Adipose tissue (tissue), 3 donors: ENCODE data around the gene CD300E. TPM values are rescaled to one million over a fixed set of nuclear protein-coding genes. Genes with fewer than 3 reads are reported as not detected.
"Not testable (repeated sequence)": the region's sequence is repeated elsewhere in the genome, so short reads cannot be mapped to it uniquely, and the experiment has no call there.

Source experiments
- H3K27ac ChIP-seq: one replicate; pipeline ENCODE4 v1.5.1; 2013; ENCODE audit warnings: low read depth, low read length
- WGBS, 3 donors: extraction: QIAGEN DNeasy Blood & Tissue Kit; methylation state at CpG; one replicate each; pipeline ENCODE4 v1.1.7; 2013; 5-methylcytosine and 5-hydroxymethylcytosine counted together
- polyA plus RNA-seq, 3 donors: library from polyadenylated mRNA; stranded (reverse); fragments of 200-250 nt; gene quantifications; one replicate each; pipeline ENCODE4 v1.2.3, GENCODE V29; 2013
- donor health status: healthy with polysubstance abuse.
- donor health status: Bipolar disorder and iron deficiency.
- donor health status: healthy.

The CD300E gene
- polyA plus RNA-seq, 3 donors, result 0.59 to 14.1 (median 1.3) TPM

DNA sequence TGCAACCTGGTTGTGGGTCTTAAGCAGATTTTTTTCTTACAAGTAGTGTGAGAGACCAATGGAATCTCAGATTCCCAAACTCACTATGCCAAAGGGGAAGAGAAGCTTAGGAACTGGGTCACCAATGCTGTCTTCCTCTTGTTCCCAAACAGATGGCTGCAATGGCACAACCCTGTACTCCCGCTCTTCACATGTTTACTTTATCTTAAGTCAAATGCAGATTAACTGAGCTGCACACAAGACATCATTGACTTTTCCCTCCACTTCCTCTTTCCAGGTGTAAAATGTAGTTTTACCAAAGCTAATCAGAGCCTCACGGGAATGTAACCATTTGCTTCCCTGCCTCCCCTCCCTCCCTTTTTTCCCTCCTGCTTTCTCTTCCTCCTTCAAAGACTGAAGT lies 14.4 kb upstream of the CD300E start:
- WGBS, 3 donors, result 21 to 48% (median 47%) methylated on average over 2 of the region's 2 CpGs
- H3K27ac ChIP-seq, result no peak overlapping the region

GRCh38 chr17:74637265-74637664 lies 13.7 kb upstream of the CD300E start:
- WGBS, 3 donors, result 34 to 67% (median 55%) methylated on average over 9 to 11 of the region's 11 CpGs
- H3K27ac ChIP-seq, result no peak overlapping the region

- H3K27ac ChIP-seq, result not testable (repeated sequence)
- 64 to 68% (median 66%) methylated on average over 10 of the region's 10 CpGs for WGBS, 3 donors
Observed at GRCh38 chr17:74636541-74637085, 13.1 kb upstream of the CD300E start.

DNA sequence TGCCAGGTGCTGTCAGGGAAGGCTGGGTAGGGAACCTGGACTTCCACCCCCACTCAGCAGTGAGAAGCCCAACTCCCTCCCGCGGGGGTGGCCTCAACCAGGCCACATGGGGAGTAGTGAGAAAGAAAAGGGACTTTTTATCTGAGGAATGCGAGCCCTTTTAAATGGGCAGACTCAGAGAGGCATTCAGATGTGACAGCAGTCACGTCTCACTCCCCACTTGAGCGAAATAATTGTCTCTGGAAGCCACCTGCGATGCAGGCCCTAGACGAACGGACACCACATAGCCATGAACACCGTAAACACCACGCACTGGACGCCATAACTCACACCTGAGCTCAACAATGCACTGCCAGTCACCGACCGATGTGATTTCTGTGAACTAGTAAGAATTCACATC lies 11.9 kb upstream of the CD300E start:
- 45 to 70% (median 65%) methylated on average over 13 of the region's 13 CpGs for WGBS, 3 donors
- no peak overlapping the region for H3K27ac ChIP-seq

DNA sequence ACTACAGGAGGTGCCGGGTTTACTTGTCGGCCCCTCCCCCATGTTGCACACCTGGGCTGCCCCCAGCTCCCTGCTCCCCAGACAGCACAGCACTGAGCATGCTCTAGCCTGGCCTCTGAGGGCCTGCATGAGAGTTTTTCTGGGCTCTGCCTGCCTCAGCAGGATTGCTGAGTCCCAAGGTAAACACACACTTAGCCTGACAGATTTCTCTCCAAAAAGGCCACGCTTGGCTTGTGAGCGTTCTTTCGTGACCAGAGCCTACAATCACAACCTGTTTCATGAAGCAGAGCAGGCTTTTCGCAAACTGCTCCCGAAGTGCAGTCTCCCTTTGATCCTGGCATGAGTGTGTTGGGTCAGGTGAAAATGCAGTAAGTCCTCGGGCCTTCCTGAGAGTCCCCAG lies 9.8 kb upstream of the CD300E start:
- no peak overlapping the region for H3K27ac ChIP-seq
- WGBS, 3 donors, result 62 to 77% (median 67%) methylated on average over 8 of the region's 8 CpGs

DNA sequence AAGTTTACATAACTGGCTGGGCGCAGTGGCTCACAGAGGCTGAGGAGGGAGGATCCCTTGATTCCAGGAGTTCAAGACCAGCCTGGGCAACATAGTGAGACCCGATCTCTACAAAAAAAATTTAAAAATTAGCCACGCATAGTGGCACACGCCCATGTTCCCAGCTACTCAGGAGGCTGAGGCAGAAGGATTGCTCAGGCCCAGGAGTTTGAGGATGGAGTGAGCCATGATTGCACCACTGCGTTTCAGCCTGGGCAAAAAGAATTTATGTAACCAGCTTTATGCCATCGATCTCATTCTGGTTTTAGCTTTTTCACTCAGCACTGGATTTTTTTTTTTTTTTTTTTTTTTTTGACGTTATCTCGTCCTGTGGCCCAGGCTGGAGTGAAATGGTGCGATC lies 9.1 kb upstream of the CD300E start:
- no peak overlapping the region for H3K27ac ChIP-seq
- 75 to 78% (median 78%) methylated on average over 8 to 9 of the region's 9 CpGs for WGBS, 3 donors

- WGBS, 3 donors, result 20 to 36% (median 23%) methylated on average over 14 of the region's 14 CpGs
- H3K27ac ChIP-seq, result no peak overlapping the region
Observed at GRCh38 chr17:74631468-74632450, 8.2 kb upstream of the CD300E start.

GRCh38 chr17:74630251-74630650 lies 6.7 kb upstream of the CD300E start:
- not testable (repeated sequence) for H3K27ac ChIP-seq
- WGBS, 3 donors, result 75 to 81% (median 79%) methylated on average over 14 of the region's 14 CpGs

GRCh38 chr17:74625661-74626060 lies 2.1 kb upstream of the CD300E start:
- no peak overlapping the region for H3K27ac ChIP-seq
- 44 to 60% (median 55%) methylated on average over 3 of the region's 3 CpGs for WGBS, 3 donors

DNA sequence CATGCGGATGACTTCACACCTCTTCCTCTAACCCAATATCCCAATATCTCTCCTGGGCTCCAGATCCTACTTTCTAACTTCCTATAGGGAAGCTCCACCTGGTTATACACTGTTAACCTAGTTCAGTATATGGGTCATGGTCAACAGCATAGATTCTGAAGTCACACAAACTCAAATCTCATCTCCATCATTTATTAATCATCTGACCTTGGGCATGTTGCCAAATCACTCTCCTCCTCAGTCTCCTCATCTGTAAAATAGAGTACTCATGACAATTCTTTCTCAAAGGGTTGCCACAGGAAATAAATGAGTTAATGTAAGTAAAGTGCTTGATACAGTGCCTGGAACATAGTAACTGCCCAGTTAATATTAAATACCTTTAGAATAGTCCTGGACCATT lies 593 bp upstream of the CD300E start:
- WGBS, 3 donors, result 85 to 92% (median 90%) methylated on average over 1 of the region's 1 CpG
- no peak overlapping the region for H3K27ac ChIP-seq

DNA sequence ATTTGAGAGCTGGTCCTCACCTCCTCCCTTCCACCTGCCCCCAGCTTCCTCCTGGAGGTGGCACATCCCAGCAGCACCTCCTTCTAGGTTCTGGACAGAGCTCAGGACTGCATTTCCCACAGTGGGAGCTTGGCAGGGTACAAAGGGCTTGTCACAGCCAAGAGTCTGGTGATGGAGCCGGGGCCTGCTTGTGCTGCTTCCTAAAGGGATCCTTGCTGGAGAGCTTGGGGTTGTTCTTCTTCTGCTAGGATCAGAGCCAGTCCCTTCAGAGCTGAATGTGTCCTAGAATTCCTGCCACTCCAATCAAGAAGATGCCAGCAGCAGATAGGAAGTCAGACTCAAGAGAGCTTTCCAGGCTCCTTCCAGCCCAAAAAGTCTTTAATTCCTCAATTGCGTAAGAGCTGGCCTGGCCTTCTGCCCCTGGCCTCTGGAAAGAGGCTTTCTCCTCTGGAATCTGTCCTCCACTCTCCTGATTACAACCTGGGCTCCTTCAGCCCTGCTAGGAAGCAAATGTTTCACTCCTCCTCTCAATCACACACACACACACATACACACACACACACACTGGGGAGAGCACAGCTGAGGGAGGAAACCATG lies 4.4 kb downstream of the CD300E start:
- no peak overlapping the region for H3K27ac ChIP-seq
- WGBS, 3 donors, result 58 to 84% (median 62%) methylated on average over 2 of the region's 2 CpGs

DNA sequence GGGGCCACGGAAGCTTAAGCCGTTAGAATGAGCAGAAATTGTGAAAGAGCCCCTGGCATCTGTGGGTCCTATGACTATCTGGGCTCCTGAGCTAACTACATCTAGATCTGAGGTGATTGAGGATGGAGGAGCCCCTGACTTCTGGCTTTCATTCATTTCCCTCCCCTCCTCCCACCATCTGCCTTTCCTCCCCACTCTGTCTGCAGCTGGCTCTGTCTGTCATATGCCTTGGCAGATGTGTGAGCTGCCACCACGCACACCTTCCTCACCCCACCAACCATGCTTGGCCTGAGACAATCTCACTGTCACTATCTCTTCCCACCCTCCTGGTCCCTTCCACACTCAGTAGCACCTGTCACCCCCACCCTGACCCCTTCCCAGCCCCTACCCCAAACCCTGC lies 5.1 kb downstream of the CD300E start:
- H3K27ac ChIP-seq, result no peak overlapping the region
- WGBS, 3 donors, result 51 to 78% (median 62%) methylated on average over 3 of the region's 3 CpGs

- H3K27ac ChIP-seq, result no peak overlapping the region
- 88 to 92% (median 90%) methylated on average over 7 of the region's 7 CpGs for WGBS, 3 donors
Observed at GRCh38 chr17:74616696-74617095, 6.8 kb downstream of the CD300E start.

DNA sequence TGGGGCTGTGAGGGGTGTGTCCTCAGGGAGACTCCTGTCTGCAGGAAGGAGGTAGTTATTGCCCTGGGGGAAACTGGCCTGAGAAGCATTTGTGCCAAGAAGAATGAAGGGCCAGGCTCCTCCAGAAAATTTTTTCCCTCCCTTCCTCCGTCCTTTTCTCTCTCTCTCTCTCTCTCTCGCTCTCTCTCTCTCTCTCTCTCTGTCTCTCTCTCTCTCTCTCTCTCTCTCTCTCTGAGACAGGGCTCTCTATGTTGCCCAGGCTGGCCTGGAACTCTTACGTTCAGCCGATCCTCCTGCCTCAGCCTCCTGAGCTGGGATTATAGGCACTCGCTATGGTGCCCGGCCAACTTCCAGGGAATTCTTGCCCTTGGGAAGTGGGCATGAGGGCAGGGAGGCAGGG lies 11.5 kb downstream of the CD300E start:
- WGBS, 3 donors, result 82 to 90% (median 89%) methylated on average over 5 to 6 of the region's 6 CpGs
- no peak overlapping the region for H3K27ac ChIP-seq

DNA sequence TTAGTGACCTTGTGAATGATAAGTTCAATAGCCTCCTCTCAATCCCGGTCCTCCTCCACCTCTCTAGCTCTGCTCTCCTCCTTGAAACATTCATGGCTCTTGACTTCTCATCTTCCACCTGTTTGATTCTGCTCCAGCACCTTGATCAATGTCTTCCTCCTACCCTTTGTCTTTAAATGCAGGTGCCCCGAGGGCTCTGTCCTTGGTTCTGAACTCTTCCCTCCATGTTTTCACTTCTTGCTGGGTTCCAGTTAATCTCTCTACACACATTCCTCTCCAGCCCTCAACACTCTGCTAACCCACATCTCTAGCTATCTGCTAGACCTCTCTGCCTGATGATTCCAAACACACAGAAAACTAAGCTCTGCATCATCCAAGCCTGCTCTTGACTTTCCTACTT lies 13.4 kb downstream of the CD300E start:
- 29 to 34% (median 32%) methylated on average over 2 of the region's 2 CpGs for WGBS, 3 donors
- H3K27ac ChIP-seq, result no peak overlapping the region

DNA sequence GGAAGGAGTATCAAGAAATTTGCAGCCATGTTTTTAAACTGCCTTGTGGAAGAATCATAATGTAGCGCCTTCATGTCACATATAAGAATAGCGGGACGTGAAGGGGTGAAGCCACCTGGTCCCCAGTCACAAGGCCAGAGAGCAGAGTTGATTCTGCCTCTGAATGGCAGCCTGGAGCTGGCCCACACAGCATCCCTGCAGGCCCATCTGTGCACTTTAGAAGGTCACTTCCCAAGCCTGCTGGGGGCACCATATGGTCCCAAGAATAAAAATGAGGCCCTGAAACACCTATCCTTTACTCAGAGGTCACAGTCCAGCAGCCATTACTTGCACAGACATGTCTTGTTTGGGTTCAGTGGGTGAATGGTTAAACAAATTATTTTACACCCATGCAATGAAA lies 15.0 kb downstream of the CD300E start:
- H3K27ac ChIP-seq, result no peak overlapping the region
- 91 to 94% (median 94%) methylated on average over 3 of the region's 3 CpGs for WGBS, 3 donors

GRCh38 chr17:74607221-74607620 lies 16.3 kb downstream of the CD300E start:
- H3K27ac ChIP-seq, result no peak overlapping the region
- 31 to 53% (median 35%) methylated on average over 1 of the region's 1 CpG for WGBS, 3 donors

DNA sequence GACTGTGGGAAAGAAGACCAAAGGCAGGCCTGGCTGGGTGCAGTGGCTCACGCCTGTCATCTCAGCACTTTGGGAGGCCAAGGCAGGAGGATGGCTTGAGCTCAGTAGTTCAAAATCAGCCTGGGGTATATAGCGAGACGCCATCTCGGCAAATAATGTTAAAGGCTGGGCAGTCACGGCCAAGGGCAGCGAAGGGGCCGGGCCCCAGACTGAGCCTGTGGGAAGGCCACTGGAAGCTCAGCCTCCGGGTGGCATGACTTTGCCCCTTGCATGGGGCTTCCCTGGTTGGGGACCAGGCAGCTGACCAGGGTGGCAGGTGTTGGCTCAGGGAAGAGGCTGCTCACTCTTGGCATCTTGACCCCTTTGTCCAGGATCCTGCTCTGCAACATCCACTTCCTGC lies 17.5 kb downstream of the CD300E start:
- WGBS, 3 donors, result 85 to 95% (median 86%) methylated on average over 8 of the region's 8 CpGs
- H3K27ac ChIP-seq, result no peak overlapping the region

DNA sequence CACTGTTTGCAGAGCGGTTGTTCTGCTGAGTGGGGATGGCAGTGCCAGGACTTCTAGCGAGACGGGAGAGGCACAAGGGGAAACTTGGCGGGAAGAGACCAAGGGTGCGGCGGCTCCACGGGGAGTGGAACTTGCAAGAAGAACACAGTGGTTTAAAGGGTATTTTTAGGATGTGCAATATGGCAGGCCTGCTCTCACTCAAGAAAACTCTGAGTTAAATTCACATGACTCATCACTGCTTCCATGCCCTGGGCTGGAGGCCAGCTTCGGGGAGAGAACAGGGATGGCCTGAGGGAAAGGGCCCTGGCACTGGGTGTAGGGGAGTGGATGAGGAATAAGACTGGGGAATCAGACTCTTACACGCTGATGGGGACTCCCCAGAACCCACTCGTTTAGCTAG lies 18.2 kb downstream of the CD300E start:
- WGBS, 3 donors, result 46 to 61% (median 48%) methylated on average over 10 of the region's 10 CpGs

More for the DNA sequence above, 18.2 kb downstream of the CD300E start:
- no peak overlapping the region for H3K27ac ChIP-seq
